HuH-7 (cell line): ENCODE results near the gene ANKMY1.

Experiments used
- DNase-seq: peaks from one replicate; pipeline ENCODE4 v3.0.0; 2011; ENCODE audit warnings: low spot score

ANKMY1 gene

DNA sequence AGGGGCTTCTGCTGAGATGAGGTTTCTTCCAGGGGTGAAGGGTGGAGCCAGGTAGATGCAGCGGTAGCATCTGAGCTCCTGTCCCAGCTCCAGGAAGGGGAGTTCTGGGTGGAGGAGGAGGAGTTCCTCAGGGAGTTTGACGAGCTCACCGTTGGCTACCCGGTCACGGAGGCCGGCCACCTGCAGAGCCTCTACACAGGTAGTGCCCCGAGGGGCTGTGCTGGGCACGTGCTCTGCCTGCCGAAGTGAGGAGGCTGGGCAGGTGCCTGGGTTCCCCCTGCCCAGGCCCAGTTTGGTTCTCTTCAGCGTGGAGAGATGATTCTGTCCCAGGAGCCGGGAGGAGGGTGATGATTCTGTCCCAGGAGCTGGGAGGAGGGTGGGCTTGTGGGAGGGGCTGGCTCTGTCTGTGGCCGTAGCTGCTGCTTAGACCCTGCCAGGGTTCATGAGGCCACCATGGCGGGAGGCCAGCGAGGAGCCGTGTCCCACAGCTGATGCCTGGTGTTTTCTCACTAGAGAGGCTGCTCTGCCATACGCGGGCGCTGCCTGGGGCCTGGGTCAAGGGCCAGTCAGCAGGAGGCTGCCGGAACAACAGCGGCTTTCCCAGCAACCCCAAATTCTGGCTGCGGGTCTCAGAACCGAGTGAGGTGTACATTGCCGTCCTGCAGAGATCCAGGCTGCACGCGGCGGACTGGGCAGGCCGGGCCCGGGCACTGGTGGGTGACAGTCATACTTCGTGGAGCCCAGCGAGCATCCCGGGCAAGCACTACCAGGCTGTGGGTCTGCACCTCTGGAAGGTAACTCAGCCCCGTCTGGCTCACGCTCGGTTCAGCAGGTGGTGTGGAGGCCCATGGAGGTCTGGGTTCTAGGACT, 37.0 kb upstream of the ANKMY1 start:
- no peak for DNase-seq

DNA sequence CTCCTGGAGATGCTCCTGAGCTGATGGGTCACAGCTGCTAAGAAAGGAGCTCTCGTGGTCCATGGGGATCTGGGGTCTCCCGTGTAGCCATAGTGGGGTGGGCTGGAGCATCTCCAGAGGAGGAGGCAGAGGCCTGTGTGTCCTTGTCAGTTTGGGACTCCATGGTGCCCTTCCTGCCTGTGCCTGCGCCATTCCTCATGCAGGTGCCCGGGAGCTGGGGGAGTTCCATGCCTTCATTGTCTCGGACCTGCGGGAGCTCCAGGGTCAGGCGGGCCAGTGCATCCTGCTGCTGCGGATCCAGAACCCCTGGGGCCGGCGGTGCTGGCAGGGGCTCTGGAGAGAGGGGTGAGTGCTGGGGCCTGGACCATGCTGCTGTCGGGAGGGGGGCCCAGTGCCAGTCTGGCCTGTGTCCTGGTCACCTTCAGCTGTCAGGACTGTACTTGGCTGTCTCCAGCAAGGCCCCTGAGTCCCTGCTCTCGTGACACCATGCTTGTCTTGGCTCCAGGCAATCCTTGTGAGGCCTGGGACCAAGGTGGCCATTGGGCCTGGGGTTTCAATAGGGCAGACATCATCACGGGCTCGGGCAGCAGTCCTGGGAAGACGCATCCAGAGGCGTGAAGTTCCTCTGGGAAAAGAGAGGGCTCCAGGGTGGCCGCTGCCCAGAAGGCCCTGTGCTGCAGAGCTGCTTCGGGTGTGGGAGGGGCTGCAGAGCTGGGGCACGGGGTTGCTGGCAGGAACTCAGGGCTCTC, 36.1 kb upstream of the ANKMY1 start:
- DNase-seq = no peak

DNA sequence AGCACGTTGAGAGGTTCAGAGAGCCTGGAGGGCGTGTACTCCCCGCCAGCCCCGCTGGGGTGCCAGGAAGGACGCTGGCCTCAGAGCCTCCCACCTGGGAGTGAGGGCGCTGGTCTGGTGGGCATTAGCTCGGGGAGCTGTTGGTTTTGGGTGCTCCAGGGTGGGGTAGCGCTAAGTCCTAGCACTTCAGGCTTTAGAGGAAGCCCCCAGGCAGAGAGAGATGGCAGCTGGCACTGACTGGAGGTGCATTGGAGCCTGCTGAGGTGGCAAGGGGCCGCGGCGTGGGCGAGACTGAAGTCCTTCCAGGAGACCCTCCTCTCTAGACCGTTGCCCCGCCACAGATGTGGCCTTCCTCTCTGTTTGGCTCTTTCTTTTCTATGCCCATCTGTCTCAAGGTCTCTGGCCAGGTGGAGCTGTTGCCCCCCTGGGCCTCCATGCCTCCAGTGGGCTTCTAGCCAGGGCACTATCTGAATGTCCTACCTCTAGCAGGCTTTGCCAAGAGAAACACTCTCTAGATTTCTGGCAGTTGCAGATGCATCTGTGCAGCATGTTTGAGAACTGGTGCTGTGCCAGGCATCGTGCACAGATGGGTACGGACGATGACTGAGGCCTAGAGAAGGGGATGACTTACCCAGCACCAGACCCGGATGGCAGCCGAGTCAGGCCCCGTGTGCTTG, 35.4 kb upstream of the ANKMY1 start:
- DNase-seq = no peak

DNA sequence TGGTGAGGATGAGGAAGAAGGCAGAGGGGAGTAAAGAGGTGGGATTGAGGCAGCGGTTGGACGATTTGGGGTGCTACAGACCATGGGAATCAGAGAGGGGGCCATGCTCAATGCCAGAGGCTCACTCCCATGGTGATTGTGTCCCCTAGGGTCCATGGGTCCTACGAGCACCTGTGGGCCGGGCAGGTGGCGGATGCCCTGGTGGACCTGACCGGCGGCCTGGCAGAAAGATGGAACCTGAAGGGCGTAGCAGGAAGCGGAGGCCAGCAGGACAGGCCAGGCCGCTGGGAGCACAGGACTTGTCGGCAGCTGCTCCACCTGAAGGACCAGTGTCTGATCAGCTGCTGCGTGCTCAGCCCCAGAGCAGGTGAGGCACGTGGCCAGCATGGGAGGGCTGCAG, 34.0 kb upstream of the ANKMY1 start:
- no peak for DNase-seq

DNA sequence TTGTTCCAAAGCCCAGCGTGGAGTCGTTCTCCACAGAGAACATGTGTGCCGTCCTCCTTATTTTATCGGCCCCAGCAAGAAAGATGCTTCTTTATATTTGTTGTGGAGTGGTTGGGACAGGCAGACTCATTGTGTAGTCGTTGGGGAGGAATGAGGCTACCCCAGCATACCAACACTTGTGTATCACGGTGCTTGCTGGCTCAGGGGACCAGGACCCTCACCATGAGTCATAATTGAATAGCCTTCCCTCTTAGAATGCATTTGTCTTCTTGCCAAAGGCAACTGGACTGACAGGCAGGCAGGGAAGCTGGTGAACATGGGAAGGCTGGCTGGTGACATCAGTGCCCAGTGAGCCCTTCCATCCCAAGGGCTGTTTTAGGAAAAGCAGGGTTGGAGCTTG, 33.4 kb upstream of the ANKMY1 start:
- no peak for DNase-seq

DNA sequence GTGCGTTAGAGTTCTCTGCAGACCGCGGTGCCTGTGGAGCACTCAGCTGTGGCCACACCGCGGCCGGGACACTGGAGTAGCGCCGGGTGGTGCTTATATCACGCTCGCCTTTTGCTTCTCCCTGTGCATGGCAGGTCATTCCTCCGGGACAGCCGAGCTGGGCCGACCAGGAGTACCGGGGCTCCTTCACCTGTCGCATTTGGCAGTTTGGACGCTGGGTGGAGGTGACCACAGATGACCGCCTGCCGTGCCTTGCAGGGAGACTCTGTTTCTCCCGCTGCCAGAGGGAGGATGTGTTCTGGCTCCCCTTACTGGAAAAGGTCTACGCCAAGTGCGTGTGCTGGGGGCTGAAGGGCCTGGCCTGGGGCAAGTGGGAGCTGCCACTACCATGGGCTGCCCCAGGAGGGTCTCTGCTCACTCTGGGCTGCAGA, 32.9 kb upstream of the ANKMY1 start:
- no peak for DNase-seq

DNA sequence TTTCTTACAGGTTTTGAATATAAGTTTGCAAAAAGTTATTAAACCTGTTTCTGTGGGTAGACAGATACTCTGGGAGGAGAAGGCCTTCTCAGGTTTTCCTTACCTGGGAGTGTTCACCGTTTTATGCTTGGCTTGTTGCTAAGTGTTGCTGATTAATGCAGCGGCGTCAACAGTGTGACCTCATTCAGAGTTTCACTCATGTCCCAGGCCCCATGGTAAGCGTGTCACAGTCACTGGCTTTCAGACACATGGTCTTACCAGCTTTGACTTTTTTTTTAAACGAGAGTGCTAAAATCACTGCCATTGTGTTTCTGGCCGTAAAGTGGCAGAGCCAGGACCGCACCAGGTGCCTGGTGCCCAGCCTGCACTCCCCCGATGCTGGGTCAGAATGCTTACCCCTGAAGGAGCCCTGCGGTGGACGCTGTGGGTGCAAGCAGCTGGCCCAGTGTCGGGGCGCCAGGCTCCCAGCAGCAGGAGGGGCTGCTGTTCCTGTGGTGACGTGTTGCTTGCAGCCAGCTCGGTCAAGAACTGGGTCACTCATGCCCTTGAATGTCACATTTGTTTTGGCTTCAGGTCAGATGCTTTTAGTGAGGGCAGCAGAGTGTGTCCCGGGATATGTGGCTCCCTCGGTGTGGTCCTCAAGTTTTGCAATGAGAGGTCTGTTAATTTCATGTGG, 32.2 kb upstream of the ANKMY1 start:
- DNase-seq = no peak

DNA sequence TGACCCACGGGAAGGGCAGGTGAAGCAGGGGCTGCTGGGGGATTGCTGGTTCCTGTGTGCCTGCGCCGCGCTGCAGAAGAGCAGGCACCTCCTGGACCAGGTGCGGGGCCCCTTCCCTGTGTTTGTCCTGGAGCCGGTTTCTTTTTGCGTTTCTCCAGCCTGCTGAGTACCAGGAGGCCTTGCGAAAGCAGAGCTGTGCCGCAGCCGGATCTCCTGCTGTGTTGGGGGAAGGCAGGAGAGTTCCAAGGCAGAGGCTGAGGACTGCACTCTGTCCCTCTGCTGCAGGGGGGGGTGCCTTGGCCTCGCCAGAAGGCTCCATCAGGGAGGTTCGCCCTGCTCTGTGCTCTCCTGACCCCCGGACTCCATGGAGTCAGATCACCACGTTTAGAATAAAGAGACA, 31.6 kb upstream of the ANKMY1 start:
- DNase-seq = no peak

DNA sequence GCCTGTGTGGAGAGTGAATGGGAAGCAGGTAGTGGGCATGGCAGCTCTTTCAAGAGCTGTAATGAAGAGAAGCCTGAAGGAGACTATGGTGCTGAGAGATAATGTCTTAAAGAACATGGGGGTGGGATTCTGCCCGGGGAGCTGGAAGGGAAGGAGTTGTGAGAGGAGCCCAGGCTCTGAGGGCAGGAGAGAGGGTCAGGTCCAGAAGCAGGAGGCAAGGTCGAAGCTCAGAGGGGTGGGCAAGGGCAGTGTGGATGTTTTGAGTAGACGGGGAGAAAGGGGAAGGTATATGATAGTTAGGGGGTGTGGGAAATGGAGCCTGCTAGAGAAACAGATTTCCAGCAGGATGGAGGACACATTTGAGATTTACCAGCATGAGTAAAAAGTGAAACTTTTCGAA, 30.9 kb upstream of the ANKMY1 start:
- no peak for DNase-seq

DNA sequence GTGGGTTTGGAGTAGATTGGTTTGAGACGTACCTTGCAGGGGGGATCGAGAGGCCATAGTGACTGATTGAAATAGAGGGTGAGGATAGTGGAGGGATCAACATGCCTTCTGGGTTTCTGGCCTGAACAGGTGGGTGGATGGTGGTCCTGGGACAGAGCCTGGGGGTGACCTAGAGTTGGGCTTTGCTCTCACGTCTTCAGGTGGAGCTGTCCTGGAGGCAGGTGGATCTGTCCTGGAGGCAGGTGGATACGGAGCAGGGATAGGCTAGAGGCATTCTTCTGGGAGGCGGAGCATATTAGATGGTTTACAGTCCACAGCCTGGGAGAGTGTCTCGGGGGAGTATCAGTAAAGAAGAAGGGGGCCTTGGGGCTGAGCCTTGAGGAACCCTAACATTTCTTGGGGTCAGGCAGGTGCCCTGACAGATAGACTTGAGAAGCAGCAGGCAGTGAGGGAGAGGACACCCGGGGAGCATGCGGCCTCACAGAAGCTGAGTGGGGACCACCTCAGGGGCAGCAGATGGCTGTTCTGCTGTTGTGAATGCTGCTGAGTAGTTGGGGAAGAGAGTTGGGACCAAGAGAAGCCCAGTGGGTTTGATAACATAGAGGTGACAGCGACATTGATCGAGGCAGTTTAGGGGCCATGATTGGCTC, 30.3 kb upstream of the ANKMY1 start:
- no peak for DNase-seq

DNA sequence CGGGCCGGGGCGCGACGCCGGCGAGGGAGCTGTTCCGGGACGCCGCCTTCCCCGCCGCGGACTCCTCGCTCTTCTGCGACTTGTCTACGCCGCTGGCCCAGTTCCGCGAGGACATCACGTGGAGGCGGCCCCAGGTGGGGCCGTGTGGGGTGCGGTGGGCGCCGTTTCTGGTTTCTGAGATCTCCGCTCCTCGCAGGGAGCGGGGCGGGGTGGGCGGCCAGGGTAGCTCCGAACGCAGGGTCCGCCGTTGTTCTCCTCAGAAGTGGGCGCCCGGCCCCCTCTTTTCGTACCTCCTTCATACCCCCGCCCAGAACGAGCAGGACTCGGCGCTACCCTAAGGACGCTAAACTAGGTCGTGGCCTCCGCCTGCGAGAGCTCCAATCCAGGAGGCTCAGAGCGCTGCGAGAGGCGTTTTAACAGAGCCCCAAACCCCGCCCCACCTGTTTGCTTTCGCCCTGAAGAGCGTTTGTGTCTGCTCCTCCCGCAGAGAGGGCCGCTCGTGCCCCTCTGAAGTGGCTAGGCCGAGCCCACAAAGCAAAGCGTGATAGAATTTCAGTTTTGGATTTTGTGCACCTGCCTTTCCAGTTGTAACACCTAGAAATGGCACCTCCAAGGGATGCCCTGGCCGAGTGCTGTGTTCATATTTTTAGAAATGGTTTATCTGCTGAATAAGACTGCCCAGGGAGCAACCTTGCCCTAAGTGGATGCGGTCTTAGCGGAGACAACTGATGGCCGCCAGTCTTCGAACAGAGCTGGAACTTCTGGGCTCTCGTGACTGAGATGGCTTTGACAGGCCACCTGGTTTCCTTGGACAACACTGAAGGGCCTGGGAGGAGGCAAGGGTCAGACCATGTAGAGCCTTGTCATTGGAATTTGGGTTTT, 29.4 kb upstream of the ANKMY1 start:
- peak; percentile 53 for DNase-seq

DNA sequence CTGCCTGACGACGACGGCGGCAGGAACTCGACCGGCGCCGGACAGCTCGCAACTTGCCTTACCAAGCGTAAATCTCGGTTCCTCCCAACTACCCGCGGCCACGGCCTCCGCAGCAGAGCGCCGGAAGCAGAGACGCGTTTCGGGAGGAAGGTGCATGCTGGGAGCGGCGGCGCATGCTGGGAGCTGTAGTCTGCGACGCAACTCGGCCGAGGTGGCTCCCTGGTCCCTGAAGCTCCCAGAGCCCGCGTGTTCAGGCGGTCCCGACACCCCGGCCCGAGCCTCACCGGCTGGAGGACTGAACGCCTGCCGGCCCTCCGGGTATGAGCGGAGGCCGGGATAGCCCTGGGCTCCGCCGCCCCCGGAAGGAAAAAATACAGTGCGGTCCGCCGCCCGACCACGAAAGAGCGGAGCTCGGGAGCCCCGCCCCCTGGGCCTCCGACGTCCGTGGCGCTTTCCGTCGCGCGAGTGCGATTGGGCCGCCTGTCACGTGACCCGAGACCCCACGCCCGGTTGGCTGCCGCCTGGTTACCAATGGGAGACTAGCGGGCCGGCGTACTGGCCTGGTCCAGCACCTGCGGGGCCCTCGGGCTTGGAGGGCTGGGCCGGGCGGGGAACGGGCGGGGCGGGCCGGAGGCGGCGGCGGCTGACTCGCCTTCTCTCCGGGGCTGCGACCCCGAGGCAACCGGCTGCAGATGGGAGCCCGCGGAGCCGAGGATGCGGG, 28.6 kb upstream of the ANKMY1 start, which contains the start of gene CAPN10:
Gene CAPN10 (plus strand): TSS at position 537 of the 721 bp plus-strand sequence. CDS start 178 bp downstream, at position 715.
- DNase-seq = peak; percentile 99

DNA sequence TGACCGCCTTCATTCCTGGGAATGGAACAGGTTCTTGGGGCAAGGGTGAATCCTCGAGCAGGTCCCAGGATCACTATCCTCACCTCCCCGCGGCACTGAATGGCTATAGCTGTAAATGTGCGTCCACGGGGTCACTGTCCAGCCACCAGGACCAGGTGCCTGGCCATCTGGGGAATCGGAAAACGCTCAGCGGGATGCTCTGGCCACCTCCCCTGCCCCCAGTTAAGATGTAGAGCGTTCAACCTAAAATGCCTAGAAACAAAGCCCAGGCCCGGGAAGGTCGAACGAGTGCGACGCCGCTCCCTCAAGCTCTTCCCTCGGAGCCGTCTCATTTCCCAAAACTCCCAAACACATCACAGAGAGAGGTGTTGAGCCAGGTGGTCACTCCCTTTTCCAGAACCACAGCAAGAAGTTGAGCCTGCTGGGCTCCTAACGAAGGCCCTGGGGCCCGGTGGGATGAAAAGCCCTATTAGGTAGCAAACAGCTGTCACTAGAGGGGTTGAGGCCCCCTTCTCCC, 28.0 kb upstream of the ANKMY1 start:
- no peak for DNase-seq

DNA sequence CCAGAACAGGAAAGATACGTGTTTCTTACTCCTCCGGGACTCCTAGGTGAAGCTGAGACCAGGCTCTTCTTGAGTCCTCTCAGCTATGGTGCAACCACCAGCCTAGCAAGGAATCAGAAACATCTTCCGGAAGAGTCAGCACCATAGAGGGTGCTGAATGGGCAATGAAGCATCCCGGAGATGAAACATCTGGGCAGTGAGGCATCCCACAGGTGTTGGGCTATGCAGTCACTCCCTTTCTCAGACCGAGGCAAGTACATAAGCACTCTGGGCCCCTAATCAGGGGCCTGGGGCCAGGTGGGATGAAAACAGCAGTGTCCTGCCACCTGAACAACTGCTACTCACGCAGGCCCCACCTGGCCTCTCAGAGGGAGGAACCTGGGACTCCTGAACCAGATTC, 27.3 kb upstream of the ANKMY1 start:
- no peak for DNase-seq

DNA sequence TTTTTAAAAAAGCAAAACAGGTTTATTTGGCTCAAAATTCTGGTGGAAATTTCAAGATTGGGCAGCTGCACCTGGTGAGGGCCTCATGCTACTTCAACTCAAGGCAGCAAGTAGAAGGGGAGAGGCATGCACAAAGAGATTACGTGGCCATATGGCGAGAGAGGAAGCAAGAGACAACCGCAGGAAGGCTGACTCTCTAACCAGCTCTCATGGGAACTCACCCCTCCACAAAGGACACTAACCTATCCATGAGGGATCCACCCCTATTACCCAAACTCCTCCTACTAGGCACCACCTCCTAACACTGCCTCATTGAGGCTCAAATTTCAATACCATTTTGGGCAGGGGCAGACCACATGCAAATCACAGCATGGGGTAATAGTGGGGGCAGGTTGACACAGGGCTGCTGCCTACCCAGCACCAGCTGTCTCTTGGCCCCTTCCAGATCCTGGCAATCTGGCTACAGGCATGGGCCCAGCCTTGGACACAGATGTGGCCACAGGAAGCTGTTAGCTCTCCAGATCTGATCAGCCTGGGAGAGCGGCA, 26.8 kb upstream of the ANKMY1 start:
- DNase-seq = no peak

DNA sequence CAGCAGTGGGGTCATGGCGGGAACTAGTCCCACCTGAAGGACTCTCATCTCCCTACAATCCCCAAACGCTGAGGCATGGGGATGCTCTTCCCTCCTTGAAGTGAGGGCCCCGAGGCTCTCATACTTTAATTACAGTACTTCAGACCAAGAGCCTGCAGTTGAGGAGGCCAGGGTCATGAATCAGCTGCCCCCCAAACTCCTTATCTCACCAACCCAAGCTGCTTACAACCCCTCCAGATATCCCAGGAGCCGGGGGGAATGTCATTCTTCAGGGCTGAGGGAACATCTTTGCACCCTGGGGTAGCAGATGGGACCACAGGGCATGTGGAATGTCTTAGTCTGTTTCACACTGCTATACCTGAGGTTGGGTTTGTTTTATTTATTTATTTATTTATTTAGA, 26.0 kb upstream of the ANKMY1 start:
- DNase-seq = no peak

DNA sequence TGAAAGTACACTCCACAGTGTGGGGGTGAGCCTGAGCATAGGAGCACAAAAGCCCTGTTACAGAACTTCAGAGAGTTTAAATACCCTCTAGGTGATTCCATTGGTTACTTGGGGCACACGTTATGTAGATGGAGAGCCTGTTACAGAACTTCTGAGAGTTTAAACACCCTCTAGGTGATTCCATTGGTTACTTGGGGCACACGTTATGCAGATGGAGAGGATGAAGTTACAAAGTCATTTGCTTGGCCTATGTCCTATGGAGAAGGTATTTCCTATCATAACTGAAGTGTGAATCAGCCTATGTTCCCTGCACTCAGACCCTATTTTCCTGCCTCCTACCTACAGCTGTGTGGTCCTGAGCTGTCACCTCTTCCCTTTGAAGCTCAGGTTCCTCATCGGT, 25.0 kb upstream of the ANKMY1 start:
- no peak for DNase-seq

DNA sequence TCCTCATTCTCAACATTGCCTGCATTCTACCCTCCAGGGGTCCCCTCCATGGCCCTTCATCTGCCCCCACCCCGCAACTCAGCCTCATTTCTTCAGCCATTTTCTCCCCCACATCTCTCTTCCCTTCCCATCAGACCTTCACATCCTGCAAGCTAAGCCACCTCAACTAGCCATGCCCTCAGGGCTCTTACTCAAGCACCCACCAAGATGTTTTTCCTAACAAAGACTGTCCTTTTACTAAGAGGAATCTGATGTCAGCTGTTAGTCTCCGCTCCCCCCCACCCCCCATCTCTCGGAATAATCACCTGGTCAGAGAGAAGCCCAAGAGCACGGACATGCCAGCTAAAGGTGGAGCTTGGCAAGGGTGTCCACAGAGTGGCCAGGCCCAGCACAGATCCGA, 24.0 kb upstream of the ANKMY1 start:
- DNase-seq = no peak
